A549 (cell line): ENCODE results near the gene ADARB1.

Experiments used
- CTCF ChIP-seq: fragments of >200 bp; sonication (Bioruptor Twin); formaldehyde crosslinking; IDR thresholded peaks from 3 replicates; pipeline ENCODE4 v1.5.1; 2016
- MAX ChIP-seq: IDR thresholded peaks from 2 replicates; pipeline ENCODE4 v1.6.1; 2012
- POLR2A ChIP-seq: IDR thresholded peaks from 2 replicates; pipeline ENCODE4 v1.6.1; 2012; ENCODE audit warnings: mild to moderate bottlenecking, low read length
- SMC3 ChIP-seq: fragments of >200 bp; sonication (Bioruptor Twin); formaldehyde crosslinking; IDR thresholded peaks from 3 replicates; pipeline ENCODE4 v1.6.1; 2018; ENCODE audit warnings: inconsistent platforms
- ZFP36 ChIP-seq: fragments of 450-650 bp; IDR thresholded peaks from 2 replicates; pipeline ENCODE4 v1.6.1; 2014; ENCODE audit warnings: borderline replicate concordance; ENCODE audit not compliant: partially characterized antibody

DNA sequence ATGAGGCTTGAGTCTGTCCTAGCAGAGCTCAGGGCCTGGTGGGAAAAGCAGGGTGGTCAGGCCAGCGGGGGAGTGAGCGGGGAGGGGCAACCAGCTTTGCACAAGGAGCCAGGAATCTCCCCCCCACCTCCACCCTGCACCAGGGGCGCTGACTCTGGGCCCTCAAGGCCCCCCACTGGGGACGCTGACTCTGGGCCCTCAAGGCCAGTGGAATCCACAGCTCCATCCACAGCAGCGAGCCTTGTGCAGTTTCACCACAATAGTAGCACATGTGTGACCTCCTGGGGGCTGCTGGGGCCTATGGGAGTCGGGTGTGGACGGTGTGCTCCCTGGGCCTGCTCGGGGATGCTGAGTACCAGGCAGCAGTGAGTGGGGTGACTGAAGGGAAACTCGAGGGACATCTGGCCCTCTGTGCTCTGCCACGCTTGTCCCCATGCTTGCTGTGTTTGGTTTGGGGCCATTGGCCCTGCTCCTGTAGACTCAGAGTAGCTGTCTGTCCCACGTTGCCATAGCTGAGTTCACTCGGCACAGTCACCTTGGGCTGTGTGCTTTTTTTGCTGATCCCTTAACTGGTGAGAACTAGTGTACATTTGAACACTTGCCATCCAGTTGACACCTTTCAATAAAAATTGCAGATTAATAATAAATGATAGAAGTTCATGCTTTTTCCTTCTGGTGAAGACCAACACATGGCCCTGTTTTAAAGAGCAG, 89.2 kb downstream of the ADARB1 start:
- TF ChIP-seq SMC3: no peak
- TF ChIP-seq ZFP36: no peak
- no peak for TF ChIP-seq CTCF
- TF ChIP-seq MAX: no peak
- no peak for TF ChIP-seq POLR2A
